ENCODE results near the gene LRRC70. TPM values are rescaled to one million over a fixed set of nuclear protein-coding genes. Genes with fewer than 3 reads are reported as not detected.

The LRRC70 gene
- total RNA-seq, 1 donor from 2014 or later, result 5.7 TPM

GRCh38 chr5:62572918-62573514, 5.6 kb upstream of the LRRC70 start:
- Histone ChIP-seq H3K27me3 (ENCODE audit: control insufficient read depth in 3 of 3, insufficient read depth in 3 of 3, low read length in 3 of 3) (no peaks in the 10 kb centered on the region), H3K4me3 (ENCODE audit: low read length in 3 of 3) (no peak overlapping the region), H3K27ac (ENCODE audit: low read depth, low read length) (no peak overlapping the region), H3K4me1 (ENCODE audit: control insufficient read depth in 3 of 3, insufficient read depth in 3 of 3, low read length in 3 of 3) (no peaks in the 10 kb centered on the region), H3K9me3 (ENCODE audit: control insufficient read depth in 3 of 3, low read length in 3 of 3) (no peaks in the 10 kb centered on the region), H3K9ac (ENCODE audit: low read depth in 1 of 3, low read length in 3 of 3) (no peak overlapping the region), H3K36me3 (ENCODE audit: control insufficient read depth in 3 of 3, insufficient read depth in 3 of 3, low read length in 3 of 3) (peaks cover 0 to 2% (median 0%) of the 10 kb centered on the region in 3 donors)

- no peak overlapping the region for H3K9ac ChIP-seq (ENCODE audit: low read depth in 1 of 3, low read length in 3 of 3)
- H3K36me3 ChIP-seq (ENCODE audit: control insufficient read depth in 3 of 3, insufficient read depth in 3 of 3, low read length in 3 of 3), result peaks cover 0 to 2% (median 0%) of the 10 kb centered on the region in 3 donors
- H3K27me3 ChIP-seq (ENCODE audit: control insufficient read depth in 3 of 3, insufficient read depth in 3 of 3, low read length in 3 of 3), result no peaks in the 10 kb centered on the region
These were observed 4.0 kb upstream of the LRRC70 start for GRCh38 chr5:62574599-62574998.

GRCh38 chr5:62575066-62575465, 3.6 kb upstream of the LRRC70 start:
- Histone ChIP-seq H3K36me3 (ENCODE audit: control insufficient read depth in 3 of 3, insufficient read depth in 3 of 3, low read length in 3 of 3) (peaks cover 0 to 2% (median 0%) of the 10 kb centered on the region in 3 donors), H3K9me3 (ENCODE audit: control insufficient read depth in 3 of 3, low read length in 3 of 3) (no peaks in the 10 kb centered on the region), H3K27ac (ENCODE audit: low read depth, low read length) (no peak overlapping the region), H3K4me1 (ENCODE audit: control insufficient read depth in 3 of 3, insufficient read depth in 3 of 3, low read length in 3 of 3) (no peaks in the 10 kb centered on the region), H3K27me3 (ENCODE audit: control insufficient read depth in 3 of 3, insufficient read depth in 3 of 3, low read length in 3 of 3) (no peaks in the 10 kb centered on the region), H3K9ac (ENCODE audit: low read depth in 1 of 3, low read length in 3 of 3) (no peak overlapping the region), H3K4me3 (ENCODE audit: low read length in 3 of 3) (no peak overlapping the region)

More at GRCh38 chr5:62574599-62574998, 4.0 kb upstream of the LRRC70 start:
- Histone ChIP-seq H3K27ac (ENCODE audit: low read depth, low read length) (no peak overlapping the region), H3K9me3 (ENCODE audit: control insufficient read depth in 3 of 3, low read length in 3 of 3) (no peaks in the 10 kb centered on the region), H3K4me1 (ENCODE audit: control insufficient read depth in 3 of 3, insufficient read depth in 3 of 3, low read length in 3 of 3) (no peaks in the 10 kb centered on the region), H3K4me3 (ENCODE audit: low read length in 3 of 3) (no peak overlapping the region)

DNA sequence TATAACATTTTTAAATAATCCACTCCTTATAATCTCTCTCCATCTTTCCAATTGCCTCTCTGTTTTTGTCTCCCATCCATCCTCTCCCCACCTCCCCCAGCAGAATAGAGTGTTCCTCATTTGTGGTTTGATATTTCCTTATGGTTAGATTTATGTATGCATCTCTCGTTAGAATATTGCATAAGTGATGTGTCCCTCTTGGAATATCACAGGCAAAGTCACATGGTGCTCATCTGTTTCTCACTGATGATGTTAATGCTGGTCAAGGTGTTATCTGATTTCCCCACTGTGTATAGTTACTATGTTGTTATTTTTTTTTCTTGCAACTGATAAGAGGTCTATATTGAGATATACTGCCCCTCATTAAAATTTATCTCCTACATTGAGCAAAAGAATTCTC, 3.1 kb upstream of the LRRC70 start:
- no peak overlapping the region for H3K27ac ChIP-seq (ENCODE audit: low read depth, low read length)
- peaks cover 0 to 2% (median 0%) of the 10 kb centered on the region in 3 donors for H3K36me3 ChIP-seq (ENCODE audit: control insufficient read depth in 3 of 3, insufficient read depth in 3 of 3, low read length in 3 of 3)

DNA sequence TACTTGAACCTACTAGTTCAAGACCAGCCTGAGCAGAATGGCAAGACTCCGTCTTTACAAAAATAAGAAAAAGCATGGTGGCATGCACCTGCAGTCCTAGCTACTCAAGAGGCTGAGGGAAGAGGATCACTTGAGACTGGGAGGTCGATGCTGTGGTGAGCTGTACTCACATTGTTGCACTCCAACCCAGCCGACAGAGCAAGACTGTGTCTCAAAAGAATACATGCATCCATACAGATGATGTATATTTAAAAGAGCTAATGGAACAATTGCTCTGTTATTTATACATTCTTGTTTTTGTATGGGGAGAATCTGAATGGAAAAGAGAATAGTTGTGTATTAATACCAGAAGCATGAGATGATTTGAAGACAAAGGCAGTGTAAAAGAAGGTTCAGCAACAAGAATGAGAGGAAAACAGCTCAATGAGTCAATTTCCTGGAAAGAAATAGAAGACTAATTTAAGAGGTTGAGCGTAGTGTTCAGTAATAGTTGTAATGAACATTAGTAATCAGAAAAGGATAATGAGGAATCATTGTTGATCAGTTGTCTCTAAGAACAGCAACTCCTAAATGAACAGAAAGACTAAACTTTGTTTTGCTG, 1.9 kb upstream of the LRRC70 start:
- Histone ChIP-seq H3K9me3 (ENCODE audit: control insufficient read depth in 3 of 3, low read length in 3 of 3) (no peaks in the 10 kb centered on the region), H3K4me1 (ENCODE audit: control insufficient read depth in 3 of 3, insufficient read depth in 3 of 3, low read length in 3 of 3) (no peaks in the 10 kb centered on the region), H3K9ac (ENCODE audit: low read depth in 1 of 3, low read length in 3 of 3) (no peak overlapping the region), H3K27ac (ENCODE audit: low read depth, low read length) (no peak overlapping the region), H3K27me3 (ENCODE audit: control insufficient read depth in 3 of 3, insufficient read depth in 3 of 3, low read length in 3 of 3) (no peaks in the 10 kb centered on the region), H3K4me3 (ENCODE audit: low read length in 3 of 3) (no peak overlapping the region), H3K36me3 (ENCODE audit: control insufficient read depth in 3 of 3, insufficient read depth in 3 of 3, low read length in 3 of 3) (peaks cover 0 to 2% (median 0%) of the 10 kb centered on the region in 3 donors)

More for the DNA sequence above, 3.1 kb upstream of the LRRC70 start:
- no peaks in the 10 kb centered on the region for H3K27me3 ChIP-seq (ENCODE audit: control insufficient read depth in 3 of 3, insufficient read depth in 3 of 3, low read length in 3 of 3)
- H3K4me1 ChIP-seq (ENCODE audit: control insufficient read depth in 3 of 3, insufficient read depth in 3 of 3, low read length in 3 of 3), result no peaks in the 10 kb centered on the region
- no peak overlapping the region for H3K9ac ChIP-seq (ENCODE audit: low read depth in 1 of 3, low read length in 3 of 3)
- no peak overlapping the region for H3K4me3 ChIP-seq (ENCODE audit: low read length in 3 of 3)
- H3K9me3 ChIP-seq (ENCODE audit: control insufficient read depth in 3 of 3, low read length in 3 of 3), result no peaks in the 10 kb centered on the region

GRCh38 chr5:62577488-62577887, 1.1 kb upstream of the LRRC70 start:
- H3K9ac ChIP-seq (ENCODE audit: low read depth in 1 of 3, low read length in 3 of 3), result no peak overlapping the region
- H3K4me1 ChIP-seq (ENCODE audit: control insufficient read depth in 3 of 3, insufficient read depth in 3 of 3, low read length in 3 of 3), result no peaks in the 10 kb centered on the region
- no peaks in the 10 kb centered on the region for H3K9me3 ChIP-seq (ENCODE audit: control insufficient read depth in 3 of 3, low read length in 3 of 3)
- H3K27ac ChIP-seq (ENCODE audit: low read depth, low read length), result no peak overlapping the region
- peaks cover 0 to 2% (median 0%) of the 10 kb centered on the region in 3 donors for H3K36me3 ChIP-seq (ENCODE audit: control insufficient read depth in 3 of 3, insufficient read depth in 3 of 3, low read length in 3 of 3)
- H3K4me3 ChIP-seq (ENCODE audit: low read length in 3 of 3), result no peak overlapping the region
- no peaks in the 10 kb centered on the region for H3K27me3 ChIP-seq (ENCODE audit: control insufficient read depth in 3 of 3, insufficient read depth in 3 of 3, low read length in 3 of 3)

DNA sequence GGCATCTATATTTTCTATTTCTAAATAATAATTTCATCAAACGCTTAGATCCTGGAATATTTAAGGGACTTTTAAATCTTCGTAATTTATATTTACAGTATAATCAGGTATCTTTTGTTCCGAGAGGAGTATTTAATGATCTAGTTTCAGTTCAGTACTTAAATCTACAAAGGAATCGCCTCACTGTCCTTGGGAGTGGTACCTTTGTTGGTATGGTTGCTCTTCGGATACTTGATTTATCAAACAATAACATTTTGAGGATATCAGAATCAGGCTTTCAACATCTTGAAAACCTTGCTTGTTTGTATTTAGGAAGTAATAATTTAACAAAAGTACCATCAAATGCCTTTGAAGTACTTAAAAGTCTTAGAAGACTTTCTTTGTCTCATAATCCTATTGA, 1.1 kb downstream of the LRRC70 start:
- H3K27ac ChIP-seq (ENCODE audit: low read depth, low read length), result no peak overlapping the region
- no peaks in the 10 kb centered on the region for H3K9me3 ChIP-seq (ENCODE audit: control insufficient read depth in 3 of 3, low read length in 3 of 3)
- H3K4me1 ChIP-seq (ENCODE audit: control insufficient read depth in 3 of 3, insufficient read depth in 3 of 3, low read length in 3 of 3), result no peaks in the 10 kb centered on the region
- no peaks in the 10 kb centered on the region for H3K27me3 ChIP-seq (ENCODE audit: control insufficient read depth in 3 of 3, insufficient read depth in 3 of 3, low read length in 3 of 3)
- peak overlapping the region in 1 of 3 donors; percentile 33 for H3K4me3 ChIP-seq (ENCODE audit: low read length in 3 of 3)
- H3K36me3 ChIP-seq (ENCODE audit: control insufficient read depth in 3 of 3, insufficient read depth in 3 of 3, low read length in 3 of 3), result peaks cover 0 to 2% (median 0%) of the 10 kb centered on the region in 3 donors
- no peak overlapping the region for H3K9ac ChIP-seq (ENCODE audit: low read depth in 1 of 3, low read length in 3 of 3)

GRCh38 chr5:62581836-62582597, 3.4 kb downstream of the LRRC70 start:
- no peak overlapping the region for H3K27ac ChIP-seq (ENCODE audit: low read depth, low read length)

GRCh38 chr5:62584391-62584790, 5.8 kb downstream of the LRRC70 start:
- H3K9ac ChIP-seq (ENCODE audit: low read depth in 1 of 3, low read length in 3 of 3), result no peak overlapping the region
- H3K27me3 ChIP-seq (ENCODE audit: control insufficient read depth in 3 of 3, insufficient read depth in 3 of 3, low read length in 3 of 3), result no peaks in the 10 kb centered on the region
- H3K4me1 ChIP-seq (ENCODE audit: control insufficient read depth in 3 of 3, insufficient read depth in 3 of 3, low read length in 3 of 3), result no peaks in the 10 kb centered on the region
- no peak overlapping the region for H3K4me3 ChIP-seq (ENCODE audit: low read length in 3 of 3)
- no peak overlapping the region for H3K27ac ChIP-seq (ENCODE audit: low read depth, low read length)
- H3K9me3 ChIP-seq (ENCODE audit: control insufficient read depth in 3 of 3, low read length in 3 of 3), result no peaks in the 10 kb centered on the region
- H3K36me3 ChIP-seq (ENCODE audit: control insufficient read depth in 3 of 3, insufficient read depth in 3 of 3, low read length in 3 of 3), result no peaks in the 10 kb centered on the region

More at GRCh38 chr5:62581836-62582597, 3.4 kb downstream of the LRRC70 start:
- no peak overlapping the region for H3K4me3 ChIP-seq (ENCODE audit: low read length in 3 of 3)
- no peak overlapping the region for H3K9ac ChIP-seq (ENCODE audit: low read depth in 1 of 3, low read length in 3 of 3)
- H3K27me3 ChIP-seq (ENCODE audit: control insufficient read depth in 3 of 3, insufficient read depth in 3 of 3, low read length in 3 of 3), result no peaks in the 10 kb centered on the region
- H3K36me3 ChIP-seq (ENCODE audit: control insufficient read depth in 3 of 3, insufficient read depth in 3 of 3, low read length in 3 of 3), result no peaks in the 10 kb centered on the region
- H3K9me3 ChIP-seq (ENCODE audit: control insufficient read depth in 3 of 3, low read length in 3 of 3), result no peaks in the 10 kb centered on the region
- H3K4me1 ChIP-seq (ENCODE audit: control insufficient read depth in 3 of 3, insufficient read depth in 3 of 3, low read length in 3 of 3), result no peaks in the 10 kb centered on the region

- H3K4me3 ChIP-seq (ENCODE audit: low read length in 3 of 3), result no peak overlapping the region
- H3K27me3 ChIP-seq (ENCODE audit: control insufficient read depth in 3 of 3, insufficient read depth in 3 of 3, low read length in 3 of 3), result no peaks in the 10 kb centered on the region
- H3K9me3 ChIP-seq (ENCODE audit: control insufficient read depth in 3 of 3, low read length in 3 of 3), result no peaks in the 10 kb centered on the region
- no peaks in the 10 kb centered on the region for H3K36me3 ChIP-seq (ENCODE audit: control insufficient read depth in 3 of 3, insufficient read depth in 3 of 3, low read length in 3 of 3)
- H3K4me1 ChIP-seq (ENCODE audit: control insufficient read depth in 3 of 3, insufficient read depth in 3 of 3, low read length in 3 of 3), result no peaks in the 10 kb centered on the region
- no peak overlapping the region for H3K9ac ChIP-seq (ENCODE audit: low read depth in 1 of 3, low read length in 3 of 3)
- no peak overlapping the region for H3K27ac ChIP-seq (ENCODE audit: low read depth, low read length)
These were observed 6.7 kb downstream of the LRRC70 start for GRCh38 chr5:62585306-62585705.

Measured in skeletal muscle tissue (tissue), 4 donors.